ENCODE data around the gene DMRTB1. TPM values are rescaled to one million over a fixed set of nuclear protein-coding genes. Genes with fewer than 3 reads are reported as not detected.

The DMRTB1 gene
- polyA plus RNA-seq, 1 donor from 2014 or later, result not detected

DNA sequence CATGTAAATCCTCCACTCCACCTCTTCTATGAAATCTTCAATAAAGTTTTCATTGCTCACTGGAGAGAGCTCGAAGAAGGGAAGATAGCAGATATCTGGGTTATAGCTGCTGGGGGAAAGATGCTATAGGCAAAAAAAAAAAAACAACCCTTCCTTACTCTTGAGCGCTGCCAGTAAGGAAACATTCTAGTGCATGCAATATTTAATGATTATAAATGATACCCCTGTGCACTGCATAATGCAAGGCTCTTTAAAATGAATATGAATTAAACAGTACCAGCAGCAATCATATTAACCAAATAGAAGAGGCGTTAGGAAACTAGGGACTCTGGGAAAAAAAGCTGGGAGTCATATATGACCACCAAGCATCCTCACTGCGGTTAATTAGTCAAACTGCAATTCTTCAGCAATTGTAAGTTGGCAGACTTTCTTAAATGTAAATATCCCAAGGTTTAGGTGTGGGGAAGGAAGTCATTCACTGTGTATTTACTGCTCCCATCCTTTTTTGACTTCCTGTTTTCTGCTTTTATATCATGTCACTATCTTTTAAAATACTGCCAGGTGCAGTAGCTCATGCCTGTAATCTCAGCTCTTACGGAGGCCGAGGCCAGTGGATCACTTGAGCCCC is 3.7 kb upstream of the DMRTB1 start:
- Histone ChIP-seq H3K4me3 (ENCODE audit: low read length) (no peak overlapping the region), H3F3A (ENCODE audit: insufficient read depth, low read length, poor library complexity, severe bottlenecking) (no peaks in the 10 kb centered on the region), H3K4me2 (ENCODE audit: low read length) (no peak overlapping the region), H3K27ac (ENCODE audit: low read length) (no peak overlapping the region), H3K27me3 (ENCODE audit: insufficient read depth, low read depth, low read length) (no peaks in the 10 kb centered on the region), H3K9me2 (ENCODE audit: insufficient read depth, low read length) (no peaks in the 10 kb centered on the region), H3K9ac (ENCODE audit: low read length) (no peak overlapping the region), H3K9me3 (ENCODE audit: low read length) (no peaks in the 10 kb centered on the region), H3K79me2 (replicated peaks; ENCODE audit: insufficient read depth, low read length) (no peaks in the 10 kb centered on the region), H2AFZ (ENCODE audit: low read depth, low read length) (no peak overlapping the region), H3K36me3 (ENCODE audit: insufficient read depth, low read length) (no peaks in the 10 kb centered on the region), H4K20me1 (ENCODE audit: insufficient read depth) (no peaks in the 10 kb centered on the region)
- TF ChIP-seq TAF1 (IDR thresholded peaks at IDR 0.05; ENCODE audit: low read depth) (no peak), SMC3 (conservative IDR thresholded peaks at IDR 0.05; ENCODE audit: poor library complexity) (no peak), MXI1 (conservative IDR thresholded peaks at IDR 0.05; ENCODE audit: poor library complexity, severe bottlenecking) (no peak), EZH2 (IDR thresholded peaks at IDR 0.05; ENCODE audit: borderline replicate concordance, insufficient read depth, low read length, poor library complexity, severe bottlenecking) (no peak), POLR2AphosphoS5 (IDR thresholded peaks at IDR 0.05) (no peak), RAD21 (conservative IDR thresholded peaks at IDR 0.05) (no peak), EP300 (conservative IDR thresholded peaks at IDR 0.05; ENCODE audit: poor library complexity, severe bottlenecking) (no peak)
- TF ChIP-seq, protein P1, sequence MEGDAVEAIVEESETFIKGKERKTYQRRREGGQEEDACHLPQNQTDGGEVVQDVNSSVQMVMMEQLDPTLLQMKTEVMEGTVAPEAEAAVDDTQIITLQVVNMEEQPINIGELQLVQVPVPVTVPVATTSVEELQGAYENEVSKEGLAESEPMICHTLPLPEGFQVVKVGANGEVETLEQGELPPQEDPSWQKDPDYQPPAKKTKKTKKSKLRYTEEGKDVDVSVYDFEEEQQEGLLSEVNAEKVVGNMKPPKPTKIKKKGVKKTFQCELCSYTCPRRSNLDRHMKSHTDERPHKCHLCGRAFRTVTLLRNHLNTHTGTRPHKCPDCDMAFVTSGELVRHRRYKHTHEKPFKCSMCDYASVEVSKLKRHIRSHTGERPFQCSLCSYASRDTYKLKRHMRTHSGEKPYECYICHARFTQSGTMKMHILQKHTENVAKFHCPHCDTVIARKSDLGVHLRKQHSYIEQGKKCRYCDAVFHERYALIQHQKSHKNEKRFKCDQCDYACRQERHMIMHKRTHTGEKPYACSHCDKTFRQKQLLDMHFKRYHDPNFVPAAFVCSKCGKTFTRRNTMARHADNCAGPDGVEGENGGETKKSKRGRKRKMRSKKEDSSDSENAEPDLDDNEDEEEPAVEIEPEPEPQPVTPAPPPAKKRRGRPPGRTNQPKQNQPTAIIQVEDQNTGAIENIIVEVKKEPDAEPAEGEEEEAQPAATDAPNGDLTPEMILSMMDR (IDR thresholded peaks at IDR 0.05; ENCODE audit: poor library complexity, severe bottlenecking), result no peak
- TF ChIP-seq, protein P2, sequence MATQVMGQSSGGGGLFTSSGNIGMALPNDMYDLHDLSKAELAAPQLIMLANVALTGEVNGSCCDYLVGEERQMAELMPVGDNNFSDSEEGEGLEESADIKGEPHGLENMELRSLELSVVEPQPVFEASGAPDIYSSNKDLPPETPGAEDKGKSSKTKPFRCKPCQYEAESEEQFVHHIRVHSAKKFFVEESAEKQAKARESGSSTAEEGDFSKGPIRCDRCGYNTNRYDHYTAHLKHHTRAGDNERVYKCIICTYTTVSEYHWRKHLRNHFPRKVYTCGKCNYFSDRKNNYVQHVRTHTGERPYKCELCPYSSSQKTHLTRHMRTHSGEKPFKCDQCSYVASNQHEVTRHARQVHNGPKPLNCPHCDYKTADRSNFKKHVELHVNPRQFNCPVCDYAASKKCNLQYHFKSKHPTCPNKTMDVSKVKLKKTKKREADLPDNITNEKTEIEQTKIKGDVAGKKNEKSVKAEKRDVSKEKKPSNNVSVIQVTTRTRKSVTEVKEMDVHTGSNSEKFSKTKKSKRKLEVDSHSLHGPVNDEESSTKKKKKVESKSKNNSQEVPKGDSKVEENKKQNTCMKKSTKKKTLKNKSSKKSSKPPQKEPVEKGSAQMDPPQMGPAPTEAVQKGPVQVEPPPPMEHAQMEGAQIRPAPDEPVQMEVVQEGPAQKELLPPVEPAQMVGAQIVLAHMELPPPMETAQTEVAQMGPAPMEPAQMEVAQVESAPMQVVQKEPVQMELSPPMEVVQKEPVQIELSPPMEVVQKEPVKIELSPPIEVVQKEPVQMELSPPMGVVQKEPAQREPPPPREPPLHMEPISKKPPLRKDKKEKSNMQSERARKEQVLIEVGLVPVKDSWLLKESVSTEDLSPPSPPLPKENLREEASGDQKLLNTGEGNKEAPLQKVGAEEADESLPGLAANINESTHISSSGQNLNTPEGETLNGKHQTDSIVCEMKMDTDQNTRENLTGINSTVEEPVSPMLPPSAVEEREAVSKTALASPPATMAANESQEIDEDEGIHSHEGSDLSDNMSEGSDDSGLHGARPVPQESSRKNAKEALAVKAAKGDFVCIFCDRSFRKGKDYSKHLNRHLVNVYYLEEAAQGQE (IDR thresholded peaks at IDR 0.05; ENCODE audit: borderline replicate concordance), result no peak

DNA sequence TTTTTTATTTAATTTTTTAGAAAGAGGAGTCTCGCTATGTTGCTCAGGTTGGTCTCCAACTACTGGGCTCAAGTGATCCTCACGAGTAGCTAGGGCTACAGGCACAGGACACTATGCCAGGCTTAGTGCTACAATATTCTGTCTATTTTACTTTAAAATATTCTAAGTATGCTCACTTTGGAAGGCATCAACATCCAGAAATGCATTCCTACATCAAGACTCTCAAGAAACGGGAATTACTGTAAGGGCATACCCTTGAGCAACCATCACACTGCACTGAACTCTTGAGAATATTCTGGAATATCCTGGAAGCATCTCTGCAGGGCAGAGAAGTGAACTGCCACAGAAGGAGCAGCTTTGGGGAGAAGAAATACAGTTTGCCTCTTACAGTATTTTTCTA is 565 bp upstream of the DMRTB1 start:
- no peaks in the 10 kb centered on the region for H3K36me3 ChIP-seq (ENCODE audit: insufficient read depth, low read length)
- H3K4me2 ChIP-seq (ENCODE audit: low read length), result no peak overlapping the region
- no peaks in the 10 kb centered on the region for H3K9me2 ChIP-seq (ENCODE audit: insufficient read depth, low read length)
- no peaks in the 10 kb centered on the region for H3K79me2 ChIP-seq (replicated peaks; ENCODE audit: insufficient read depth, low read length)
- H2AFZ ChIP-seq (ENCODE audit: low read depth, low read length), result no peak overlapping the region
- no peaks in the 10 kb centered on the region for H3K27me3 ChIP-seq (ENCODE audit: insufficient read depth, low read depth, low read length)
- TF ChIP-seq TAF1 (IDR thresholded peaks at IDR 0.05; ENCODE audit: low read depth) (no peak), POLR2AphosphoS5 (IDR thresholded peaks at IDR 0.05) (no peak), EP300 (conservative IDR thresholded peaks at IDR 0.05; ENCODE audit: poor library complexity, severe bottlenecking) (no peak), MXI1 (conservative IDR thresholded peaks at IDR 0.05; ENCODE audit: poor library complexity, severe bottlenecking) (no peak), RAD21 (conservative IDR thresholded peaks at IDR 0.05) (no peak), EZH2 (IDR thresholded peaks at IDR 0.05; ENCODE audit: borderline replicate concordance, insufficient read depth, low read length, poor library complexity, severe bottlenecking) (no peak), SMC3 (conservative IDR thresholded peaks at IDR 0.05; ENCODE audit: poor library complexity) (no peak)
- TF ChIP-seq, protein P2 (IDR thresholded peaks at IDR 0.05; ENCODE audit: borderline replicate concordance), result no peak
- TF ChIP-seq, protein P1 (IDR thresholded peaks at IDR 0.05; ENCODE audit: poor library complexity, severe bottlenecking), result no peak
- no peaks in the 10 kb centered on the region for H3F3A ChIP-seq (ENCODE audit: insufficient read depth, low read length, poor library complexity, severe bottlenecking)
- H3K27ac ChIP-seq (ENCODE audit: low read length), result no peak overlapping the region
- H3K9ac ChIP-seq (ENCODE audit: low read length), result no peak overlapping the region
- no peak overlapping the region for H3K4me3 ChIP-seq (ENCODE audit: low read length)
- no peaks in the 10 kb centered on the region for H3K9me3 ChIP-seq (ENCODE audit: low read length)
- no peaks in the 10 kb centered on the region for H4K20me1 ChIP-seq (ENCODE audit: insufficient read depth)
